Endodermal cell (in vitro differentiated cells): ENCODE results near the gene PPP1R9A. TPM values are rescaled to one million over a fixed set of nuclear protein-coding genes. Genes with fewer than 3 reads are reported as not detected.

ENCODE experiments used
- DNase-seq: peaks from one replicate; pipeline ENCODE4 v3.0.0-alpha.2; 2017
- H3K27ac ChIP-seq: 2 replicates; pipeline ENCODE4 v1.5.1; 2013; ENCODE audit warnings: mild to moderate bottlenecking, low read depth, low read length, moderate library complexity
- H3K27me3 ChIP-seq: 2 replicates; pipeline ENCODE4 v1.6.1; 2013; ENCODE audit warnings: mild to moderate bottlenecking, low read length, moderate library complexity; ENCODE audit not compliant: insufficient read depth, control insufficient read depth, poor library complexity, severe bottlenecking
- H3K36me3 ChIP-seq: 2 replicates; pipeline ENCODE4 v1.7.0; 2013; ENCODE audit warnings: mild to moderate bottlenecking, low read length, moderate library complexity; ENCODE audit not compliant: control insufficient read depth, insufficient read depth
- H3K4me1 ChIP-seq: one replicate; pipeline ENCODE4 v1.7.0; 2013; ENCODE audit warnings: low read length; ENCODE audit not compliant: control insufficient read depth, insufficient read depth
- H3K4me3 ChIP-seq: 2 replicates; pipeline ENCODE4 v1.5.1; 2013; ENCODE audit warnings: mild to moderate bottlenecking, low read length, moderate library complexity
- H3K9ac ChIP-seq: 2 replicates; pipeline ENCODE4 v1.6.1; 2013; ENCODE audit warnings: mild to moderate bottlenecking, low read length, moderate library complexity; ENCODE audit not compliant: poor library complexity, severe bottlenecking; ENCODE audit errors: extremely low read depth
- H3K9me3 ChIP-seq: 2 replicates; pipeline ENCODE4 v1.6.1; 2013; ENCODE audit warnings: mild to moderate bottlenecking, low read length, moderate library complexity; ENCODE audit not compliant: control insufficient read depth
- H3K27ac Mint-ChIP-seq: 2 replicates; pipeline ENCODE4 v1.8.0; 2020; ENCODE audit warnings: mixed read lengths
- H3K27me3 Mint-ChIP-seq: 2 replicates; pipeline ENCODE4 v1.8.0; 2021; ENCODE audit warnings: mild to moderate bottlenecking, mixed read lengths; ENCODE audit not compliant: insufficient read depth
- H3K36me3 Mint-ChIP-seq: 2 replicates; pipeline ENCODE4 v1.8.0; 2020; ENCODE audit warnings: low read depth, mixed read lengths
- H3K4me1 Mint-ChIP-seq: 2 replicates; pipeline ENCODE4 v1.8.0; 2020; ENCODE audit warnings: mixed read lengths
- H3K4me3 Mint-ChIP-seq: 2 replicates; pipeline ENCODE4 v1.8.0; 2020; ENCODE audit warnings: mild to moderate bottlenecking, moderate library complexity, mixed read lengths
- H3K9me3 Mint-ChIP-seq: 2 replicates; pipeline ENCODE4 v1.8.0; 2020; ENCODE audit warnings: mild to moderate bottlenecking, mixed read lengths
- CTCF ChIP-seq: fragments of 200-600 bp; sonication (generic); conservative IDR thresholded peaks from 2 replicates; pipeline ENCODE4 v1.5.0; 2021; ENCODE audit warnings: antibody characterized with exemption, mild to moderate bottlenecking
- WGBS, 2 experiments: methylation state at CpG; one replicate each; pipeline versions ENCODE4 v1.1.5 to v1.1.7; 2013; ENCODE audit warnings: missing lambda C conversion rate in 2 of 2, mixed read lengths in 1 of 2; ENCODE audit not compliant: insufficient coverage in 1 of 2, insufficient read length in 1 of 2; 5-methylcytosine and 5-hydroxymethylcytosine counted together
- total RNA-seq, 2 donors: library from RNA; stranded (reverse); fragmentation: NEBNext Ultra II Directional in 1 of 2; extraction: Animal tissue kit (Norgen Biotek cat#: 25700) in 1 of 2; gene quantifications; 2 replicates in 1 of 2; 3 replicates in 1 of 2; pipeline ENCODE4 v1.2.1, GENCODE V29; 2021

Gene PPP1R9A
- total RNA-seq, 2 donors from 2014 or later, result 38.7 to 39.4 TPM

DNA sequence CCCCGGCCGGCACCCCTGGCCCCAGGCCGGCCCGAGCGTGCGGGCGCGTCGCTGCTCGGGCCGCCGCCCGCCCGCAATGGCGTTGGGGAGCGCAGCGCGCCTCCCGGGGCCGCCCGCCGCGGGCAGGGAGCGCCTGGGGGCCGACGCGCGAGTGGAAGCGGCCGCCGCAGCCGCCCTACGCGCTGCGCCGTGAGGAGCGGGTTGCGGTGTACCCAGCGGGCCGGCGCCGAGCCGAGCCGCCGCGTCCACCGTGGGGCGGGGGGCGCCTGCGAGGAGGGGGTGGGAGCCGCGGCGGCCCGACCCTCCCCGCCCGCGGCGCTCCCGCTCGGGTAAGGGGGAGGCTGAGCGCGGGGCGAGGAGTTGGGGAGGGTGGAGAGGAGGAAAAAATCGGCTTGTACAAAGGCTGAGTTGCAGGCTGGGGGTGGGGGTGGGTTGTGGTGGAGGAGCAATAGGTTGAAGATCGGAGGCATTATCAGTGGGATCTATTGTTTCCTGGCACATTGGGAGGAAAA, 473 bp downstream of the PPP1R9A start:
- H3K4me1 Mint-ChIP-seq, result peaks cover 40% of the 10 kb centered on the region

DNA sequence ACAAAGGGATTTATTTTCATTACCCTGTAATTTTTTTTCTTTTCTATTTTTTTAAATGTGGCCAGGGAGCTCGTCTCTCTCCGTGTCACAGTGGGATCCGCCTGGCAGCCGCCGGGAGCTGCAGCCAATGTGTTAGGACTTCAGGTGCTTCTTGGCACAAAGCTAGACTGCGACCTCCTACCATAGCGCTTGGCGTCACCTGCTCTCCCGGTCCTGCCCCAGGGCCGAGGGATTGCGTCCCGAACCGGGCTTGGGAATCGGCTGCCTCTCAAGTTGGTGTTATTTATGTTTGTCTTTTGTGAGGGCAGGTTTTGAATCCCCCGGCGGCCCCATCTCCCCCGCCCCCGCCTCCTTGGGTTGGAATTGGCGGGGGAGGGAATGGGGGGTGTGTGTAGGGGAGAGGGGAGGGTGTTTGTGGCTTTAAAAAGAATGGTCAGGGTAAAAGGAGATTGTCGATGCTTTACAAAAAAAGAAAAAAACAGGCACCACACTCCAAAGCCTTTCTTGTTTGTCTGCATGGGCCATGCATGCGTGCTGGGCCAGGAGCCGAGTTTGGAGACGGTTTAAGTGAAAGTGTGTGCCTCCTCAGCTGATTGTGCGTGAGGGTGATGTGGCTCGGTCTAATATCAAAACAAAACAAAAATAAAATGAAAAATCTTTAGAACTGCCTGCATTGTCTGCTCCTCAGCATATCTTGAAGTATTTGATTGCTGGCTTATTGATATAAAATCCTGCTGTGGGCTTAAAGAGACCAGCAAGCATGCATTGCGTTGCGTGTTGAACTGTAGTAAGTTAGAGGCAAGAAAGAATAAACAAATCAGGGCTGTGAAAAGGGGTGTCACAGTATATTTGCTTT, 1.2 kb downstream of the PPP1R9A start:
- no peaks in the 10 kb centered on the region for H3K27me3 ChIP-seq
- no peaks in the 10 kb centered on the region for H3K9me3 ChIP-seq
- Mint-ChIP-seq H3K9me3 (no peaks in the 10 kb centered on the region), H3K27me3 (no peaks in the 10 kb centered on the region), H3K36me3 (no peaks in the 10 kb centered on the region), H3K27ac (peak overlapping the region; percentile 92), H3K4me1 (peaks cover 46% of the 10 kb centered on the region), H3K4me3 (peak overlapping the region; percentile 84)
- TF ChIP-seq CTCF, result no peak
- 0 to 3% methylated on average over 4 to 25 of the region's 27 CpGs for WGBS, 2 experiments
- H3K36me3 ChIP-seq, result peaks cover 7% of the 10 kb centered on the region
- H3K4me3 ChIP-seq, result peak overlapping the region; percentile 88
- peak; percentile 88 for DNase-seq
- peak overlapping the region; percentile 94 for H3K27ac ChIP-seq
- peak overlapping the region; percentile 68 for H3K9ac ChIP-seq
- H3K4me1 ChIP-seq, result peaks cover 10% of the 10 kb centered on the region

More for the DNA sequence above, 473 bp downstream of the PPP1R9A start:
- Mint-ChIP-seq H3K27me3 (no peaks in the 10 kb centered on the region), H3K9me3 (no peaks in the 10 kb centered on the region), H3K36me3 (no peaks in the 10 kb centered on the region), H3K27ac (peak overlapping the region; percentile 92), H3K4me3 (peak overlapping the region; percentile 84)
- 0% methylated on average over 2 to 65 of the region's 65 CpGs for WGBS, 2 experiments
- H3K9ac ChIP-seq, result peak overlapping the region; percentile 68
- peak; percentile 75 for DNase-seq
- peaks cover 8% of the 10 kb centered on the region for H3K4me1 ChIP-seq
- no peaks in the 10 kb centered on the region for H3K27me3 ChIP-seq
- peaks cover 7% of the 10 kb centered on the region for H3K36me3 ChIP-seq
- peak overlapping the region; percentile 88 for H3K4me3 ChIP-seq
- H3K9me3 ChIP-seq, result no peaks in the 10 kb centered on the region
- peak overlapping the region; percentile 94 for H3K27ac ChIP-seq
- TF ChIP-seq CTCF, result no peak

GRCh38 chr7:94909179-94909466, 1.7 kb downstream of the PPP1R9A start:
- Histone ChIP-seq H3K4me3 (peak overlapping the region; percentile 88), H3K27ac (peak overlapping the region; percentile 94), H3K36me3 (peaks cover 7% of the 10 kb centered on the region), H3K4me1 (peaks cover 15% of the 10 kb centered on the region), H3K27me3 (no peaks in the 10 kb centered on the region), H3K9ac (peak overlapping the region; percentile 68), H3K9me3 (no peaks in the 10 kb centered on the region)
- peak overlapping the region; percentile 84 for H3K4me3 Mint-ChIP-seq
- WGBS, 2 experiments, result 61 to 100% methylated on average over 1 to 2 of the region's 2 CpGs
- no peaks in the 10 kb centered on the region for H3K9me3 Mint-ChIP-seq
- no peak for TF ChIP-seq CTCF
- peaks cover 50% of the 10 kb centered on the region for H3K4me1 Mint-ChIP-seq
- H3K27ac Mint-ChIP-seq, result peak overlapping the region; percentile 92
- H3K36me3 Mint-ChIP-seq, result no peaks in the 10 kb centered on the region
- DNase-seq, result no peak
- H3K27me3 Mint-ChIP-seq, result no peaks in the 10 kb centered on the region
